Measurements from ENCODE around the gene TPI1. TPM values are rescaled to one million over a fixed set of nuclear protein-coding genes. Genes with fewer than 3 reads are reported as not detected.

The TPI1 gene
- total and polyA plus RNA-seq, 2 of the 8 experiments (the other 6 are each of a cell fraction or from before 2014, with no cell fraction given): 910 to 3,018 TPM

DNA sequence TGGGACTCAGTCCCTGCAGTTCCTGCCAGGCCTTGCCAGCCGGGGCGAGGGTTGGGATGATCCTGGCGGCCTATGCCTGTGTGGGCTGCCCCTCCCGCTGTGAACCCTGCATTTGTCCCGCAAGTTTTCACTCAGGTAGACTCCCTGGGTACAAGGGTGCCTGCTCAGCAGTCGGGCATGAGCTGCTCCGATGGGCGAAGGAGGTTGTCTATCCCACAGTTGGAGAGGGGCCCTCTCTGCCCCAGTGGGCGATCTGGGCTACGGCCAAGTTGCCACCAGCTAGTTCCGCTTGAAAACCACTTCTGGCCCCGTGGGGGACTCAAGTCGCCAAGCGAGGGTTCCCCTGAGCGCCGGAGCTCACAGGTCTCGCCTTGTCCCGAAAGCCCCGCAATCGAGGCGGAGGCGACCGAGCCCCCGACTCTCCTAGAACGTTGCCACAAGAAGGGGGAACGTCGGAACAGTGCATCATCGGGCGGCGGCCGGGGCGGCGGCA is 365 bp upstream of the TPI1 start:
- Histone ChIP-seq H3K9ac (replicated peaks in 1 of 4; ENCODE audit: extremely low read depth in 1 of 4, low read depth in 3 of 4, low read length in 3 of 4) (peak overlapping the region in 3 of 4 experiments; percentile 35 to 66 (median 53); a peak in 5 of 7 replicates), H3K56ac (replicated peaks; ENCODE audit: insufficient read length, low read depth, low read length) (peak overlapping the region; percentile 65), H3K14ac (ENCODE audit: insufficient read length) (no peak overlapping the region), H3K23ac (ENCODE audit: insufficient read length) (no peak overlapping the region), H2BK20ac (ENCODE audit: low read length) (no peak overlapping the region), H4K20me1 (replicated peaks in 1 of 2; ENCODE audit: control insufficient read depth in 1 of 2, insufficient read depth in 2 of 2, low read length in 2 of 2) (peaks cover 22 to 27% of the 10 kb centered on the region in 2 experiments), H4K91ac (replicated peaks; ENCODE audit: insufficient read length, low read length) (peak overlapping the region; percentile 48), H3K23me2 (ENCODE audit: low read depth, low read length) (peaks cover 14% of the 10 kb centered on the region), H2BK12ac (ENCODE audit: low read depth, low read length) (peak overlapping the region; percentile 78; the same call in 1 of the 2 replicates), H2BK15ac (ENCODE audit: low read length) (peak overlapping the region; percentile 88; the same call in 1 of the 2 replicates), H3K27me3 (replicated peaks in 1 of 4; ENCODE audit: control insufficient read depth in 3 of 4, extremely low read depth in 1 of 4, insufficient read depth in 3 of 4, low read length in 3 of 4) (no peaks in the 10 kb centered on the region), H3K36me3 (ENCODE audit: control insufficient read depth in 2 of 4, insufficient read depth in 4 of 4, low read length in 3 of 4) (peaks cover 12 to 56% (median 30%) of the 10 kb centered on the region in 4 experiments), H3K4me2 (ENCODE audit: insufficient read depth in 1 of 2, low read depth in 2 of 2, low read length in 2 of 2) (peak overlapping the region; percentile 89 to 94), H2BK120ac (replicated peaks; ENCODE audit: low read depth, low read length) (no peak overlapping the region), H4K5ac (ENCODE audit: insufficient read length, low read depth, low read length) (peak overlapping the region; percentile 34), H2AFZ (ENCODE audit: low read length) (no peak overlapping the region), H3K4ac (replicated peaks; ENCODE audit: insufficient read length, low read depth, low read length) (peak overlapping the region; percentile 57), H4K8ac (ENCODE audit: extremely low read depth, insufficient read depth, low read length) (no peak overlapping the region; the same call in 1 of the 2 replicates), H2AK5ac (ENCODE audit: low read depth, low read length) (no peak overlapping the region), H3K27ac (ENCODE audit: low read depth, low read length) (no peak overlapping the region; the same call in 1 of the 2 replicates), H3K18ac (ENCODE audit: extremely low read depth, low read length) (peak overlapping the region; percentile 94), H3K9me3 (ENCODE audit: insufficient read depth in 2 of 2, low read depth in 1 of 2, low read length in 1 of 2) (no peaks in the 10 kb centered on the region), H3K79me2 (ENCODE audit: control insufficient read depth in 1 of 2, insufficient read depth in 2 of 2, low read length in 2 of 2) (peaks cover 0 to 22% of the 10 kb centered on the region in 2 experiments; a peak in 2 of 4 replicates), H3K79me1 (ENCODE audit: low read depth, low read length) (0 out of 2 replicates have a peak, but pooled peaks cover 4% of the 10 kb centered on the region), H3K4me1 (replicated peaks in 1 of 4; ENCODE audit: control insufficient read depth in 3 of 4, insufficient read depth in 4 of 4, low read length in 3 of 4) (peaks cover 7 to 45% (median 24%) of the 10 kb centered on the region in 4 experiments), H3K4me3 (ENCODE audit: extremely low read depth in 1 of 4, insufficient read depth in 2 of 4, low read depth in 3 of 4, low read length in 4 of 4) (peak overlapping the region; percentile 40 to 98 (median 67)), H2BK5ac (ENCODE audit: low read depth, low read length) (peak overlapping the region; percentile 47; the same call in 1 of the 2 replicates)
- ChIA-PET POLR2A (ENCODE audit: partially characterized antibody) (interaction anchor here (0.7 to 18.9 kb wide), 33 partner anchors 8 to 333 kb away, joined by 3 to 588 read pairs (median 6); partner anchors contain the start of genes ATN1, C12orf57, CDCA3 and COPS7A), CTCF (ENCODE audit: partially characterized antibody) (interaction anchor here (0.7 to 10.4 kb wide), 11 partner anchors 11 to 244 kb away, joined by 3 to 216 read pairs (median 4); partner anchors contain the start of genes C12orf57, RNU7-1 and USP5)
- DNase-seq (ENCODE audit: low read depth in 1 of 2, low spot score in 2 of 2) (peak in 1 of 2 experiments; percentile 86), FAIRE-seq (no peak)
- TF ChIP-seq, protein P1, sequence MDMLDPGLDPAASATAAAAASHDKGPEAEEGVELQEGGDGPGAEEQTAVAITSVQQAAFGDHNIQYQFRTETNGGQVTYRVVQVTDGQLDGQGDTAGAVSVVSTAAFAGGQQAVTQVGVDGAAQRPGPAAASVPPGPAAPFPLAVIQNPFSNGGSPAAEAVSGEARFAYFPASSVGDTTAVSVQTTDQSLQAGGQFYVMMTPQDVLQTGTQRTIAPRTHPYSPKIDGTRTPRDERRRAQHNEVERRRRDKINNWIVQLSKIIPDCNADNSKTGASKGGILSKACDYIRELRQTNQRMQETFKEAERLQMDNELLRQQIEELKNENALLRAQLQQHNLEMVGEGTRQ (IDR thresholded peaks at IDR 0.05; ENCODE audit: low read length): 0 out of 2 replicates have a peak, but pooled peaks have one; percentile 2
- no peak for TF ChIP-seq HDAC2 (IDR thresholded peaks at IDR 0.05; ENCODE audit: borderline replicate concordance in 1 of 2, low read depth in 2 of 2, low read length in 2 of 2)
- WGBS, 2 experiments (ENCODE audit: extremely low coverage in 1 of 2, insufficient coverage in 1 of 2, insufficient read length in 1 of 2, insufficient replicate concordance in 2 of 2, low coverage in 1 of 2, low lambda C conversion rate in 2 of 2, missing lambda C conversion rate in 1 of 2): 10% methylated on average over 24 of the region's 33 CpGs; no CpG with 5 or more reads in 1 of the 2 experiments

Measured in H1 (cell line).